SK-MEL-5 (cell line): ENCODE measurements around the gene VSIR. TPM values are rescaled to one million over a fixed set of nuclear protein-coding genes. Genes with fewer than 3 reads are reported as not detected.
A peak's percentile ranks its signal among the peaks of the same experiment; 100 is the strongest.

Source experiments
- DNase-seq: peaks from one replicate; pipeline ENCODE4 v3.0.0-alpha.2; 2016; ENCODE audit warnings: low read depth, low spot score
- in situ Hi-C: cut with HindIII; loops from 2 replicates; pipeline ENCODE4 v1.10.0; 2016; ENCODE audit warnings: low sequenced_read_pairs, high pct_unique_total_duplicates, low pct_unique_long_range_greater_than_20kb
- total RNA-seq: library from RNA; depleted of rRNA; stranded (reverse); fragments of >200 nt; shearing (Covaris generic); gene quantifications from 2 replicates; pipeline ENCODE4 v1.2.3, GENCODE V29; 2014

VSIR gene
- total RNA-seq, 1 experiment from 2014 or later = 0.40 TPM

GRCh38 chr10:71795248-71795647 is 21.9 kb upstream of the VSIR start:
- DNase-seq = no peak
- in situ Hi-C loops = no loop called here

- no peak for DNase-seq
- in situ Hi-C loops = no loop called here
Measured at GRCh38 chr10:71790749-71791440, 17.6 kb upstream of the VSIR start.

DNA sequence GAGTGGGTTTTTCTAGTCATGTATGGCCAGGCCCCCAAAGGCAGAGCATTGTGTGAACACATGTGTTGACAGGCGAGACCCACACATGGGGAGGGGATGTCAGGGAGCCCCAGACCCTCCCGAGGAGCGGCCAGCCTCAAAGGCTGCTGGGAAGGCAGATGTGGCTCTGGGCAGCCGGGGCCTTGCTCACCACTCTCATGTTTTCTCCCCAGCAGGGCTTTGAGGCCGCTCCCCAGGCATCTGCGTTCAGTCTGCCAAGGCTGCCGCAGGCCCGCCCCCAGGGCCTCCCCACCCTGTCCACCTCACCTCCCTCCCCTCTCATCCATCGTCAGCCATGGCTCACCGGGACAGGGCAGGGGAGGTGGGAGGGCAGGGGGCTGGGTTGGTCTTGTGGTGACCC is 16.6 kb upstream of the VSIR start:
- no peak for DNase-seq
- in situ Hi-C loops = no loop called here

DNA sequence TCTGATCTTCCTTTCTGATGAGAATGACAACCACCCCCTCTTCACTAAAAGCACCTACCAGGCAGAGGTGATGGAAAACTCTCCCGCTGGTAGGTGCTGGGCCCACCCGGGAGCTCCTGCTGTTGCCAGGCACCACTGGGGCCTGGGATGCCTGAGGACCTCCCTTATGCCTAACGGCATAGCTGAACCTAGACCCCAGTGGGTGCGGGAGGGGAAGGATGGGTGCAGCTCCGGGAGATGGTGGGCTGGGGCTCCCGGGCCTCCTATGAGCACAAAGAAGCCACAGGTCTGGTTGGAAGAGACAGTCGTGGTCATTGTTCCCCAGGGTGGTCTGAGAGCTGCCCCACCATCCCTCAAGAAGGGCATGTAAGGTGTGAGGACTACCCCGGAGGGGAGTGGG is 15.6 kb upstream of the VSIR start:
- DNase-seq = no peak
- in situ Hi-C loops = no loop called here

DNA sequence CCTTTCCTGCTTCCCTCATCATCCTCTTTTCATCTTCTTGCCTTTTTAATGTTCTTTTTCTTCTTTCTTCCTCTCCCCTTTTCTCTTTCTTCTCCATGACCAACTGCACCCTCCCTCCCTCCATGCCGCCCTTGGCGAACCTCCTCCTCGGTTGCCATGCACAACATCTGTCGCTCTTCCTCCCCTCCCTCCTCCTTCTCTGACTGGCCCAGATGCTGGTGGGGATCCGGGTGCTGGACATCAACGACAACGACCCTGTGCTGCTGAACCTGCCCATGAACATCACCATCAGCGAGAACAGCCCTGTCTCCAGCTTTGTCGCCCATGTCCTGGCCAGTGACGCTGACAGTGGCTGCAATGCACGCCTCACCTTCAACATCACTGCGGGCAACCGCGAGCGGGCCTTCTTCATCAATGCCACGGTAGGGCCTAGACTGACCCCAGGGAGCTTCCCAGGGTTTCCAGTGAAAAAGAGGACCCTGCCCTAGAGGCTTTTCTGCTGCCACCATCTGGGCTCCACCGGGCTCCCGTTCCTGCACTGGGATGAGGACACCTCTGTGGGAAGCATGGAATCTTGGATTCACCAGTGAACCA is 11.5 kb upstream of the VSIR start:
- DNase-seq = no peak
- in situ Hi-C loops = no loop called here

DNA sequence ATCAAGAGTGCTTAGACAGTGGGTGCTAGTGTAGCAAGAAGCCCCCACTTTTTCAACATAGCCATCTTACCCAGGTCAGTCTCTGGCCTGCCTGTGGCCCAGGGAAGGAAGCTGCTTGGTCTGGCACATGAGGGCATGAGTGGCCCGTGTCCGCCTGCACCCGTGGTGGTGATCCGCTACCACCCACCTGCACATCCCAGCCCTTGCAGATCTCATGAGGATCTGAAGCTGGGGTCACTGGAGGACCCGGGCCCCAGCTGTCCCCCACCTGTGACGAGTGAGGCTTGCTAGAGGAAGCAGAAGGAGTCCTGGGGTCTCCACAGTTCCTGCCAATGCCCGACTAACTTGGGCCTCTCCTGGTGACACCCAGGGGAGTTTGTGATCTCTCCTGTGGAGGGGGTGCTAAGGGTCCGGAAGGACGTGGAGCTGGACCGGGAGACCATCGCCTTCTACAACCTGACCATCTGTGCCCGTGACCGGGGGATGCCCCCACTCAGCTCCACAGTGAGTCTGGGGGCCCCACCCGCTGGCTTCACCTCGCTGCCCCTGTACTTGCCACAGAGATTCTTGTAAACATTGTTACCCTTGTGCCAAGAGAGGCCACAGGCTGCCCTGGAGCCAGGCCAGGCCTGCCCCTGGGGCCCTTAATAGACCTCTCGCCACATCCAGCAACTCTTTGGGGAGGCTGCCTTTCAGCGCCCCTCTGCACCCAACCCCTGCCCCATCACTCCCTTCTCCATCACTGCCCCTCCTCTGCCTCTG is 10.8 kb upstream of the VSIR start:
- no peak for DNase-seq
- in situ Hi-C loops = no loop called here

DNA sequence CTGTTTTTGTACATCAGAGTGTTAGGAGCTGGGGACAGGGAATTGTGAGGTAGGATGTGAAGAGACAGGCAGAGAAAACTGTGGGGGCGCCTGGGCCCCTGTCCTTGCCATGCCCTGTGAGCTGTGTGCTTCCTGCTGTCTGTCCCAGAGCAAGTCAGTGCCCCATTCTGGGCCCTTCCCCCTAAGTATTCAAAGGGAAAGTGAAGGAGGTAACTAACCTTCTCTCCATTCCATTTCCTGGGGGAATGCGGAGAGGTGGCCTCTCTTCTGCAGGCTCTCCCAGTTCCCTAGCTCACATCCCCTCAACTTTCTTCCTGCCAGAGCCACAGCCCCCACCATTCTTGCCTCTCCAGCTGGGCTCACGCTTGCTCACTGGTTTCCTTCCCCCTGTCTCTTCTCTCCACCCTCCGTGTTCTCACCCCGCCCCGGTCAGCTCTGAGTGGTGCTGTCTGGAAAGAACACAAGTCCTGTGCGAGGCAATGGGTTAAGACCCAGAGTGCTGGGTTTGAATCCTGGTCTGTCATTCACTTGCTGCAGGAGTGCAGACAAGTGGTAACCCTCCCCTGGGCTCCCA is 9.7 kb upstream of the VSIR start:
- no peak for DNase-seq
- in situ Hi-C loops = no loop called here

- DNase-seq = no peak
- in situ Hi-C loops = no loop called here
Measured at GRCh38 chr10:71782221-71782916, 9.0 kb upstream of the VSIR start.

- peak; percentile 19 for DNase-seq
- in situ Hi-C loops = no loop called here
Measured at GRCh38 chr10:71780719-71781118, 7.4 kb upstream of the VSIR start.

- in situ Hi-C loops = no loop called here
- DNase-seq = no peak
Measured at GRCh38 chr10:71780156-71780555, 6.8 kb upstream of the VSIR start.

GRCh38 chr10:71779641-71780040 is 6.3 kb upstream of the VSIR start:
- DNase-seq = no peak
- in situ Hi-C loops = no loop called here

DNA sequence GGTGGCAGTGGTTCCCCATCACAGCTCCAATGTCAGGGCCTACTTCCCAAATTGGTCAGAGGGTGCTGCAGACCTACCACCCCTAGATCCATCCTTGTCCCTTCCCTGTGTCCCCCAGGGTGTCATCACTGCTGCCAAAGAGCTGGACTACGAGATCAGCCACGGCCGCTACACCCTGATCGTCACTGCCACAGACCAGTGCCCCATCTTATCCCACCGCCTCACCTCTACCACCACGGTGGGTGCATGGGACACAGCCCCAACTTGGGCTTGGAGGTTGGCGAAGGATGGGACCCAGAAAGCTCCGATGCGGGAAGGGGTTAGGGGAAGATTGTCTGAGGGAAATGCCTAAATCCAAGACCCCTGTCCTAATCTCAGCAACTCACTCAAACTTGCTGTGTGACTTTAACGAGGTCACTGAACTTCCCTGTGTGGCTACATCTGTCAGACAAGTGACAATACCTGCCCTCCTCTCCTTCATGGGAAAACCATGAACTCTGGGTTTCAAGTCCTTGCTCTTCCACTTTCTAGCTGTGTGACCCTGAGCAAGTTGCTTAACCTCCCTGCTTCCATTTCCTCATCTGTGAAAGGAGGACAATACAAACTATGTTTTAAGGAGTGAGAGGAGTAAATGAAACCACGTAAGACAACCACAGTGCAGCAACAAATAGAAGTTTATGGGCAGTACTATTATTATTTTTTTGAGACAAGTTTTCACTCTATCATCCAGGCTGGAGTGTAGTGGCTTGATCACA is 4.9 kb upstream of the VSIR start:
- in situ Hi-C loops = no loop called here
- DNase-seq = no peak

- in situ Hi-C loops = no loop called here
- no peak for DNase-seq
Measured at GRCh38 chr10:71777213-71777985, 4.1 kb upstream of the VSIR start.

GRCh38 chr10:71776481-71776925 is 3.2 kb upstream of the VSIR start:
- DNase-seq = no peak
- in situ Hi-C loops = no loop called here

DNA sequence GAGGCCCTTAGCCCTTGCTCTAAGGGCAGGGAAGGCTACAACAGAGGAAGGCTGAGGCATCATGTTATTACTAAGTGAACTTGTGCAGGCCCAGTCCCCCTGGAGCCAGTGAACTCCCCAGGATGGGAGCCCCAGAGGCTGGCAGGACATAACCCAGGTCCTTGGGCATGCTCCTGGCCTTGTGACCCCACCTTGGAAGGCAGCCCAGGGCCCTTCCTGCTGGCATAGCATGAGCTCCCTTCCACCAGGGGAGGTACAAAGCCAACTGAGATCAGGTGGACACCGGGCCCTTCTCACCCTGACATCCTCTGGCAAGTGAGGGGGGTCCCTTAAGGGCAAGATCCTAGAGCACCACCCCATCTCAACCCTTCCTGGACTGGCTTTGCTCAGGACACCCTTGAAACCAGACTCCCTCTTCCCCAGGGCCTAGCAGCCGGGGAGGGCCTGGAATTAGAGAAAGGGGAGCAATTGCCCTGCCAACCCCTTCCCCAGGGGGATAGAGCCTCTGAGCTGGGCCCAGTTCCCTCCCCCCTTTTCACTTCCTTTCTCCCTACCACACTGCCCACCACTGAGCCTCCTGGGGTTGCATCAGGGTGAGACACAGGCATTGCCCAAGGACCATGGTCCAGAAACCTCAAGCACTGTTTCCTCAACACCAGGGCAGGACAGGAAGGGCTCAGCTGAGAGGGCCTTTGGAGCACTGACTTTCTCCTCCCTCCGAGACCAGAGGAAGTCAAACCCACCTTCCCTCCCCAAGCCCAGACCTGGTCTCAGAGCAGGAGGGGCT is 1.8 kb upstream of the VSIR start:
- in situ Hi-C loops = no loop called here
- DNase-seq = no peak

GRCh38 chr10:71772832-71773220 is 494 bp downstream of the VSIR start:
- in situ Hi-C loops = no loop called here

More at GRCh38 chr10:71772832-71773220, 494 bp downstream of the VSIR start:
- DNase-seq = no peak
